Measurements from ENCODE around the gene AFF4.
"Not testable (repeated sequence)": the region's sequence is repeated elsewhere in the genome, so short reads cannot be mapped to it uniquely, and the experiment has no call there.

DNA sequence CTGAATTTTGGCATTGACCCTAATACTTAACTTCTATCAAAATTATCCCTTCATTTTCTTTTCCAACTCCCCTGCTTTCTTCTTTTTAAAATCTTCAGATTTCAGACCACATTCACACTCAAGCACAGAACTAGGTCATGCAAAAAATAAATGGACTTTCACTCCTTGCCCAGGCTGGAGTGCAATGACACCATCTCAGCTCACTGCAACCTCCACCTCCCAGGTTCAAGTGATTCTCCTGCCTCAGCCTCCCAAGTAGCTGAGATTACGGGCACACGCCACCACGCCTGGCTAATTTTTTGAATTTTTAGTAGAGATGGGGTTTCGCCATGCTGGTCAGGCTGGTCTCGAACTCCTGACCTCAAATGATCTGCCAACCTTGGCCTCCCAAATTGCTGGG, 108.4 kb downstream of the AFF4 start:
- TF ChIP-seq CTCF, EP300, POLR2A (IDR thresholded peaks at IDR 0.05): not testable (repeated sequence)
